ENCODE measurements around the gene C12orf76. TPM values are rescaled to one million over a fixed set of nuclear protein-coding genes. Genes with fewer than 3 reads are reported as not detected.

The C12orf76 gene
- total RNA-seq, 1 experiment from 2014 or later: 9.7 TPM

GRCh38 chr12:110033888-110034287 lies 14.4 kb downstream of the C12orf76 start:
- no peak for DNase-seq
- H3K79me1 ChIP-seq (ENCODE audit: insufficient read depth, low read depth, low read length, poor library complexity, severe bottlenecking): no peaks in the 10 kb centered on the region
- H3K9ac ChIP-seq (ENCODE audit: extremely low read depth, insufficient read length, low read length): no peak overlapping the region
- Mint-ChIP-seq H3K9me3 (no peaks in the 10 kb centered on the region; a peak in 1 of 5 replicates), H3K4me3 (no peak overlapping the region), H3K4me1 (peaks cover 10% of the 10 kb centered on the region in 2 experiments), H3K27ac (no peak overlapping the region; a peak in 1 of 7 replicates), H3K27me3 (ENCODE audit: low read depth) (no peaks in the 10 kb centered on the region), H3K36me3 (ENCODE audit: insufficient read depth in 1 of 3, low read depth in 3 of 3) (peaks cover 4 to 17% (median 16%) of the 10 kb centered on the region in 3 experiments; a peak in 5 of 7 replicates)
- no peaks in the 10 kb centered on the region for H3K9me3 ChIP-seq (ENCODE audit: control insufficient read depth, low read depth, low read length)
- H3K23me2 ChIP-seq (ENCODE audit: insufficient read length, low read depth, low read length, poor library complexity, severe bottlenecking): no peaks in the 10 kb centered on the region
- H2BK20ac ChIP-seq (ENCODE audit: low read depth, low read length, poor library complexity, severe bottlenecking): no peak overlapping the region
- H4K5ac ChIP-seq (ENCODE audit: insufficient read length, low read depth, low read length): no peak overlapping the region
- no peak overlapping the region for H4K8ac ChIP-seq (replicated peaks; ENCODE audit: insufficient read length, low read depth, low read length)
- H2BK12ac ChIP-seq (ENCODE audit: insufficient read length, low read depth, low read length): no peak overlapping the region
- no peak overlapping the region for H2BK120ac ChIP-seq (ENCODE audit: low read depth, low read length, poor library complexity, severe bottlenecking)
- H3K4ac ChIP-seq (ENCODE audit: low read depth, low read length): no peak overlapping the region
- H3K4me1 ChIP-seq (ENCODE audit: insufficient read depth, low read length): no peaks in the 10 kb centered on the region
- no peak overlapping the region for H3K56ac ChIP-seq (ENCODE audit: insufficient read length, low read depth, low read length)
- no peak overlapping the region for H3K23ac ChIP-seq (ENCODE audit: insufficient read length, low read depth, low read length)
- no peak overlapping the region for H2AK5ac ChIP-seq (ENCODE audit: insufficient read length, low read length)
- TF ChIP-seq CTCF (conservative IDR thresholded peaks at IDR 0.05): no peak
- H3K18ac ChIP-seq (ENCODE audit: insufficient read length, low read depth, low read length): no peak overlapping the region
- H2AFZ ChIP-seq (ENCODE audit: low read length): no peak overlapping the region
- no peaks in the 10 kb centered on the region for H3K79me2 ChIP-seq (ENCODE audit: insufficient read depth, low read length)
- no peak overlapping the region for H2BK15ac ChIP-seq (ENCODE audit: low read depth, low read length)
- H3K27me3 ChIP-seq (ENCODE audit: insufficient read depth, low read length): no peaks in the 10 kb centered on the region
- H3K14ac ChIP-seq (ENCODE audit: insufficient read depth, low read length): no peak overlapping the region
- no peak overlapping the region for H4K91ac ChIP-seq (ENCODE audit: insufficient read length, low read depth, low read length)
- no peak overlapping the region for H3K27ac ChIP-seq (ENCODE audit: insufficient read length, low read depth, low read length)
- no peak overlapping the region for H3K4me2 ChIP-seq (ENCODE audit: insufficient read depth, insufficient read length, low read length)
- no peak overlapping the region for H3T11ph ChIP-seq (ENCODE audit: low read length)
- H4K20me1 ChIP-seq (ENCODE audit: control insufficient read depth, insufficient read depth, insufficient read length): no peaks in the 10 kb centered on the region
- no CpG with 5 or more reads among the region's 3 CpGs for WGBS (ENCODE audit: extremely low coverage, insufficient read length, low lambda C conversion rate)
- no peak overlapping the region for H2BK5ac ChIP-seq (ENCODE audit: insufficient read length, low read length)

Measured in H9 (cell line).